GM12874 (cell line): ENCODE results near the gene EMCN.

Experiments
- TF ChIP-seq, protein P1 (sequence below): IDR thresholded peaks from 2 replicates; pipeline ENCODE4 v1.5.1; 2011; ENCODE audit warnings: low read depth, mild to moderate bottlenecking, control low read depth, low read length, moderate library complexity; ENCODE audit not compliant: insufficient read depth

EMCN gene

DNA sequence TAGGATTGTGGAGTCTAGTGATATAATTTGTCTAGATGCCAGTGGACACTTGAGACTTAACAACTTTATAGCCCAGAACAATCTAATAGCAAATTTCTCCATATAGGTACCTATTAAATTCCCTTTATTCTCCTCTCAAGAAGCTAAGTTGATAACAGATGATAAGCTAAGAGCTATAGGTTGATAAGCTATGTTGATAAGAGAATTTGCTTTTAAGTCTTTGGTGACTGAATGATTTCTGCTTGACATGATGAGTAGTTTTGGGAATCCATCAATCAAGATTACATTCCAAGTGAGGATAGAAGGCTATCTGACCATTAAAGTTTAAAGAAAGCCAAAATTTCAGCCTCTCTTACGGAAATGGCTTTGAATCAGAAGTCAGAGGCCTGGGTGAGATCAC lies 131.6 kb downstream of the EMCN start:
- TF ChIP-seq, protein P1, sequence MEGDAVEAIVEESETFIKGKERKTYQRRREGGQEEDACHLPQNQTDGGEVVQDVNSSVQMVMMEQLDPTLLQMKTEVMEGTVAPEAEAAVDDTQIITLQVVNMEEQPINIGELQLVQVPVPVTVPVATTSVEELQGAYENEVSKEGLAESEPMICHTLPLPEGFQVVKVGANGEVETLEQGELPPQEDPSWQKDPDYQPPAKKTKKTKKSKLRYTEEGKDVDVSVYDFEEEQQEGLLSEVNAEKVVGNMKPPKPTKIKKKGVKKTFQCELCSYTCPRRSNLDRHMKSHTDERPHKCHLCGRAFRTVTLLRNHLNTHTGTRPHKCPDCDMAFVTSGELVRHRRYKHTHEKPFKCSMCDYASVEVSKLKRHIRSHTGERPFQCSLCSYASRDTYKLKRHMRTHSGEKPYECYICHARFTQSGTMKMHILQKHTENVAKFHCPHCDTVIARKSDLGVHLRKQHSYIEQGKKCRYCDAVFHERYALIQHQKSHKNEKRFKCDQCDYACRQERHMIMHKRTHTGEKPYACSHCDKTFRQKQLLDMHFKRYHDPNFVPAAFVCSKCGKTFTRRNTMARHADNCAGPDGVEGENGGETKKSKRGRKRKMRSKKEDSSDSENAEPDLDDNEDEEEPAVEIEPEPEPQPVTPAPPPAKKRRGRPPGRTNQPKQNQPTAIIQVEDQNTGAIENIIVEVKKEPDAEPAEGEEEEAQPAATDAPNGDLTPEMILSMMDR = no peak

DNA sequence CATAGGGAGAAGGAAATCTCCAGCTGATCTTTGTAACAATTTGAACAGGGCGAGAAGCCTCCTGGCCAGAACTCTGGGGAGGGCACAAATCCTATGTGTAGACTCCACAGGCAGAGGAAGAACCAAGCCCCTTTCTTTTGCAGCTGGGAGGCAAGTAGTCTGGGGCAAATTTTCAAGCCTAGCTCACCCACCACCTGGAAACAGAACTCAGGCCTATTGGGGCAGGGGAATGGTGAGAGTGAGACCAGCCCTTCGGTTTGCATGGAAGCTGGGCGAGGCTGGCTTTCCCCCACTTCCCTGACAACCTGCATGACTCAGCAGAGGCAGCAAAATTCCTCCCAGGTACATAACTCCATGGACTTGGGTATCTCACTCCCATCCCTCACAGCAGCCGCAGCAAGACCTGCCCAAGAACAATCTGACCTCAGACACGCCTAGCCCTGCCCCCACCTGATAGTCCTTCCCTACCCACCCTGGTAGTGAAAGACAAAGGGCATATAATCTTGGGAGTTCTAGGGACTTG lies 138.2 kb downstream of the EMCN start:
- TF ChIP-seq, protein P1 = no peak

DNA sequence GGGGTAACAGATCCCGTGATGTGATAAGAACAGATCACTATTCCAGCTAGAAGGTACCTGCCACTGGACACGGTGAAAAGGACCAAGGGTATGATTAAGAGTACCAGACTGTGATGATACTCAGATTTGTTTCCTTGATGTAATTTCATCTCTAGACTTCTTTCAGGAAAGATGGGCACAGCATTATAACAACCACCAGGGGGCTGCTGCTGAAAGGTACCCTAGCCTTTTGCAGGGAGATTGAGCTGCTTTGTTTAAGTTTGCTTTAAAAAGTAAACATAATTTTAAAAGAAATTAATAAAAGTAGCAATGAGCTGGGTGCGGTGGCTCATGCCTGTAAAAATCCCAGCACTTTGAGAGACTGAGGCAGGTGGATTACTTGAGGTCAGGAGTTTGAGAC lies 145.4 kb downstream of the EMCN start:
- TF ChIP-seq, protein P1 = peak; percentile 39; the same call in 1 of the 2 replicates

DNA sequence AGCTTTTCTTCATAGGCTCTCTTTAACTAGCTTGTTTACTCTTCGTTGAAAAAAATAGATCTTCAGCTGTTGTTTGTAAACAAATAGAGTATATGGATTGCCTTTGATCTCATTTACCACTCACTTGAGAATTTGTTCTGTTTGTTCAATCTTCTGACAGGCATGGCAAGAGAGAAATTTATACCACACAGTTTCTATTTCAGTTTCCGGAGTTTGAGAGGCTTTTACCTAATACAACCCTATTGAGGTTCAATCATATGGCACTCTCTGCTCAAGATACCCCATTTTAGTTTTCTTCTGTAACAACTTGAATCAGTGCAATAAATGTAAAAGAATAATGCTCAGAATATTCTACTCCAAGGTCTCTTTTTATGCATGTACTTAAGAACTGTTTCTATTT lies 148.0 kb downstream of the EMCN start:
- TF ChIP-seq, protein P1 = no peak

DNA sequence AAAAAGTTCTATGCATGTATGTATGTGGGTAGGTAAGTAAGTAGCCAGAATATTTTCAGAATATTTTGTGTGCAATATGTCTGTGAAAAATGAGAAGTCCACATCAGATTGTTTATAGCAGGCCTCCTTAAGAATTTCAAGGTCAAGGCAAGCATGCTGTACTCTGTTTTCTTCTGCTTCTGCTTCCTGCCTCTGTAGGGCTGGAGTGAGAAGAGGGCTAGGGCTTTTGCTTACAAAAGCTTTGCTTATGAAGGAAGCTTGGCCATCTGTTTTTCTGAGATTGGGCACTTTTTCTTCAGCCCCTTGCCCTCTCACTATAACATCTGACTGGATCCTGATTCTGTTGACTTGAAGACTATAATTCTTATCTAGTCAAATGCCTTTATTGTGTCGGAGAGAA lies 150.4 kb downstream of the EMCN start:
- TF ChIP-seq, protein P1 = no peak

DNA sequence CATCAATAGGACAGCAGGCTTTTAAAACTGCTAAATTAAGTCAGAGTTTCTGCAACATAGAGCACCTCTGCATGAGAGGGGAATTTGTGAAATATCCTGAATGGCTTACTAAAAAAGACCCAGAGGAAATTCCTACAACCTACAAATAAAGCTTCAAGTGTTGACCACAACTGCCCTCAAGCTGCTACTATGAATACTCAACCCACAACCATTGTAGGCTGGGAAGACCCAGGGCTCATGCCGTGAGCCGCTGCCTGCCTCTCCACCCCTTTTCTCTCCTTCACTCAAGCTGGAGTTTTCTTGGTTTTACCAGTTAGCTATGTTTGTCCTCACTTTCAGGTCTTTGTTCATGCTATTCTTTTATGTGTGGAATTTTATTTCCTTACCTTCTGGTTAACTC lies 151.6 kb downstream of the EMCN start:
- TF ChIP-seq, protein P1 = no peak

DNA sequence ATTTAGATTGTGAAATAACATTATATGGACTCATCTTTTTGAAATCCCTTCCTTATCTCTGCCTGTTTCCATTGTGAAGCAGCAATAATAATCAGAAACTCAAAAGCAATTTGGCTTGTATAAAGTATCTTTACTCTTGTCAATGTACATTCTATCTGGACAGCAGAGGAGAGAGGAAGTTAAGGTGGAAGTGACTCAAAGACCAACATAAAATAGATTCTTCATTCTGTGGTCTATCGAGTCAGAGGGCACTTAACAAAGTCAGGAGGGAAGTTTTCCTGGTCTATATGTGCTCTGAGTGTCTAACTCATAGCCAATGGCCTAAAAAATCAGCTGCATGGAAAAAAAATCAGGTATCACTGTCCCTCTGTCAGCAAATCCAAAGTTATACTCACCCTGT lies 155.5 kb downstream of the EMCN start:
- TF ChIP-seq, protein P1 = no peak

DNA sequence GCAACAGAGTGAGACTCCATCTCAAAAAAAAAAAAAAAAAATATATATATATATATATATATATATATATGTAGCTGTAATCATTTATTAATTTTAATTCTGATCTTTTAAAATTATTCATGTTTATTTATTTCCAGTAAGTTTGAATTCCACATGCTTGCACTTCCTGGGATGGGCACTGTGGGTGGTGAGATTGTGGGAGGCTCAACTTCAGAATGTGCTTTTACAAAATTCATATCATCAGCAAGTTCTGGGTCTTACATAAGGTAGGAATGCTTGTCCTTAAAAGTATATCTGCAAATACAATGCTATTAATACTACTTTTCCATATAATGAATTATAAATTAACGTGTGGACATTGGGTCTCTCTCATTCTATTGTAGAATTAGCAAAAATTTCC lies 156.5 kb downstream of the EMCN start:
- TF ChIP-seq, protein P1 = no peak
